Bronchial epithelial cell (primary cell): ENCODE measurements around the gene YPEL2. TPM values are rescaled to one million over a fixed set of nuclear protein-coding genes. Genes with fewer than 3 reads are reported as not detected.

Source experiments
- DNase-seq: peaks from one replicate; pipeline ENCODE4 v3.0.0-alpha.2; 2010; ENCODE audit warnings: low read depth
- FAIRE-seq: peaks from 2 replicates; lab custom pipeline; 2011; peaks lifted over from hg19 to GRCh38; lab: Jason Lieb, UNC
- H3K27me3 ChIP-seq: 2 replicates; pipeline ENCODE4 v1.5.1; 2011; ENCODE audit warnings: low read length; ENCODE audit not compliant: control insufficient read depth, insufficient read depth
- H3K36me3 ChIP-seq: 2 replicates; pipeline ENCODE4 v1.5.1; 2011; ENCODE audit warnings: low read length; ENCODE audit not compliant: control insufficient read depth, insufficient read depth
- H3K4me3 ChIP-seq: 2 replicates; pipeline ENCODE4 v1.5.1; 2011; ENCODE audit warnings: mild to moderate bottlenecking, low read depth, low read length, control low read depth
- CTCF ChIP-seq: IDR thresholded peaks from 2 replicates; pipeline ENCODE4 v1.5.1; 2011; ENCODE audit warnings: mild to moderate bottlenecking, moderate library complexity, low read length, control low read depth, inconsistent platforms; ENCODE audit not compliant: insufficient read depth, severe bottlenecking
- total RNA-seq: library from RNA; depleted of rRNA; stranded (reverse); fragments of >200 nt; gene quantifications from 2 replicates; pipeline ENCODE4 v1.2.1, GENCODE V29; 2014

Gene YPEL2
- total RNA-seq, 1 donor from 2014 or later, result 2.1 TPM

- FAIRE-seq, result no peak
- peak; percentile 48 for DNase-seq
- no peak for TF ChIP-seq CTCF
- no peaks in the 10 kb centered on the region for H3K27me3 ChIP-seq
- H3K4me3 ChIP-seq, result no peak overlapping the region
- H3K36me3 ChIP-seq, result no peaks in the 10 kb centered on the region
These were observed 96.0 kb downstream of the YPEL2 start for GRCh38 chr17:59427425-59427921.

- DNase-seq (no peak), FAIRE-seq (no peak)
- Histone ChIP-seq H3K4me3 (no peak overlapping the region), H3K36me3 (no peaks in the 10 kb centered on the region), H3K27me3 (no peaks in the 10 kb centered on the region)
- TF ChIP-seq CTCF, result no peak
These were observed 96.5 kb downstream of the YPEL2 start for GRCh38 chr17:59427996-59428395.

- TF ChIP-seq CTCF, result no peak
- Histone ChIP-seq H3K4me3 (no peak overlapping the region), H3K27me3 (no peaks in the 10 kb centered on the region), H3K36me3 (no peaks in the 10 kb centered on the region)
- DNase-seq, result no peak
- FAIRE-seq, result no peak
These were observed 97.5 kb downstream of the YPEL2 start for GRCh38 chr17:59428916-59429485.

- no peak for DNase-seq
These were observed 100.1 kb downstream of the YPEL2 start for GRCh38 chr17:59431601-59432000.

GRCh38 chr17:59432657-59433056 is 101.2 kb downstream of the YPEL2 start:
- no peak for TF ChIP-seq CTCF
- DNase-seq (no peak), FAIRE-seq (no peak)
- Histone ChIP-seq H3K36me3 (no peaks in the 10 kb centered on the region), H3K27me3 (no peaks in the 10 kb centered on the region), H3K4me3 (no peak overlapping the region)

More at GRCh38 chr17:59431601-59432000, 100.1 kb downstream of the YPEL2 start:
- TF ChIP-seq CTCF, result no peak
- no peaks in the 10 kb centered on the region for H3K27me3 ChIP-seq
- H3K4me3 ChIP-seq, result no peak overlapping the region
- no peak for FAIRE-seq
- no peaks in the 10 kb centered on the region for H3K36me3 ChIP-seq

GRCh38 chr17:59433586-59433985 is 102.1 kb downstream of the YPEL2 start:
- no peak for FAIRE-seq
- TF ChIP-seq CTCF, result no peak

More at GRCh38 chr17:59433586-59433985, 102.1 kb downstream of the YPEL2 start:
- Histone ChIP-seq H3K27me3 (no peaks in the 10 kb centered on the region), H3K36me3 (no peaks in the 10 kb centered on the region), H3K4me3 (no peak overlapping the region)
- DNase-seq, result no peak
